ENCODE results near the gene LPCAT3.

The LPCAT3 gene, protein sequence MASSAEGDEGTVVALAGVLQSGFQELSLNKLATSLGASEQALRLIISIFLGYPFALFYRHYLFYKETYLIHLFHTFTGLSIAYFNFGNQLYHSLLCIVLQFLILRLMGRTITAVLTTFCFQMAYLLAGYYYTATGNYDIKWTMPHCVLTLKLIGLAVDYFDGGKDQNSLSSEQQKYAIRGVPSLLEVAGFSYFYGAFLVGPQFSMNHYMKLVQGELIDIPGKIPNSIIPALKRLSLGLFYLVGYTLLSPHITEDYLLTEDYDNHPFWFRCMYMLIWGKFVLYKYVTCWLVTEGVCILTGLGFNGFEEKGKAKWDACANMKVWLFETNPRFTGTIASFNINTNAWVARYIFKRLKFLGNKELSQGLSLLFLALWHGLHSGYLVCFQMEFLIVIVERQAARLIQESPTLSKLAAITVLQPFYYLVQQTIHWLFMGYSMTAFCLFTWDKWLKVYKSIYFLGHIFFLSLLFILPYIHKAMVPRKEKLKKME

DNA sequence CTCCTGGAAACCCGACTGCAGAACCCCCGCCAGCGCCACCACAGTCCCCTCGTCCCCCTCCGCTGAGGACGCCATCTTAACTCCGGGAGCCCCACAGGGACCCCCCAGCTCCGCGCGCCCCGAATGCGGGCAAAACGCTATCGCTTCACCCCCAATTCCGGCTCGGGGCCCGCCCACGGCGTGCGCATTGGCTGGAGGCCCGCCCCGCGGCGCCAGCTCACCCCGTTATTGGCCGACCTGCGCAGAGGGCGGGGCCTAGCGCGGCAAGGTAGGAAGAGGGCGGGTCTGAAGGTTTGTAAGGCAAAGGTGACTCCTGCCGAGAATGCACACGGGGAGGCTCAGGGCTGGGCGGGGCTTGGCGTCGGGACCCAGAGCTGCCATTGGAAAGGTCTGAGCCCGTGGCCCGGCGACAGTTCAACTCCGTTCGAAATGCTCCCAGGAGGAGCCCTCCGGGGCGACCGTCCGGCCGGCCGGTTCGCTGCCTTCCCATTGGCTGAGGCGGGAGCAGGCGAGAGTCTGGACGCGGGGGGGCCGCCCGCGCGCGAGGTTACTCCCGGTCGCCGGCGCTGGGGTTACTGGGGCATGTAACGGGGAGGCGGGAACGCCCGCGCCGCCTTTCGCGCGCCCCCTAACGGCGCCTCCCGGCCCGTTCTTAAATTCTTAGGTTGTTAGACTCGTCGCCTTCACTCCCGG is at the start of gene LPCAT3:
Gene LPCAT3, minus strand, starts transcription at position 127 of the 693 bp plus-strand sequence. Its CDS starts 52 bp downstream, at position 75.
- CTCF ChIA-PET = interaction anchor here (0.7 to 0.8 kb wide), 3 partner anchors 25 to 57 kb away, joined by 3 read pairs; no protein-coding TSS in a partner anchor
- POLR2A ChIA-PET = interaction anchor here (0.9 to 2.1 kb wide), 8 partner anchors 9 to 93 kb away, joined by 3 to 15 read pairs (median 4); partner anchors contain the start of genes C12orf57 and RNU7-1
- DNase-seq (ENCODE audit: extremely low spot score) = peak; percentile 93
- TF ChIP-seq ELF4 (IDR thresholded peaks at IDR 0.05) (no peak), FOXA1 (IDR thresholded peaks at IDR 0.05) (no peak), BHLHE40 (IDR thresholded peaks at IDR 0.05; ENCODE audit: borderline replicate concordance) (no peak), SP1 (IDR thresholded peaks at IDR 0.05) (no peak), LEF1 (IDR thresholded peaks at IDR 0.05; ENCODE audit: borderline replicate concordance) (no peak), HDGF (IDR thresholded peaks at IDR 0.05; ENCODE audit: borderline replicate concordance) (no peak), TARDBP (IDR thresholded peaks at IDR 0.05) (no peak), ZNF384 (IDR thresholded peaks at IDR 0.05) (no peak), FOXK2 (IDR thresholded peaks at IDR 0.05) (no peak)
- TF ChIP-seq, protein P1, sequence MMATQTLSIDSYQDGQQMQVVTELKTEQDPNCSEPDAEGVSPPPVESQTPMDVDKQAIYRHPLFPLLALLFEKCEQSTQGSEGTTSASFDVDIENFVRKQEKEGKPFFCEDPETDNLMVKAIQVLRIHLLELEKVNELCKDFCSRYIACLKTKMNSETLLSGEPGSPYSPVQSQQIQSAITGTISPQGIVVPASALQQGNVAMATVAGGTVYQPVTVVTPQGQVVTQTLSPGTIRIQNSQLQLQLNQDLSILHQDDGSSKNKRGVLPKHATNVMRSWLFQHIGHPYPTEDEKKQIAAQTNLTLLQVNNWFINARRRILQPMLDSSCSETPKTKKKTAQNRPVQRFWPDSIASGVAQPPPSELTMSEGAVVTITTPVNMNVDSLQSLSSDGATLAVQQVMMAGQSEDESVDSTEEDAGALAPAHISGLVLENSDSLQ (IDR thresholded peaks at IDR 0.05) = no peak

DNA sequence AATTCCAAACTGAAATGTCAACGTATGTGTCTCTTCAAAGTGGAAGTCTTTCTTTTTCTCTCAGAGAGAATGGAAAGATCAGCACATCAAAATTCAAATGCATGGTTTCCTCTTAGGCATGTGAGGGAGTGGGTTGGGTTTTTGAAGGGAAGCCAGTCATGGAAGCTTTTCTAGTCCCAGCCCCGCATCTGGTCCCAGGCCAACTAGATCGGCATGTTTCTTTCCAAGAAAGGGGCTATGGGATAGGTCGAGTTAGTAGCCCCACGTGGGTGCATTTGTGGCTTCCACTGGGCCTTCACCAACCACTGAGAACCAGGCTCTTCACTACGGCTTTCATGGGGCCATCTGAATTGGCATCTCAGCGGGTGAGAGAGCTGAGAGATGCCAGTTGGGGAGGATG is 48.8 kb upstream of the LPCAT3 start:
- ChIA-PET POLR2A (interaction anchor here (0.9 kb wide), 1 partner anchor 123 kb away, joined by 3 read pairs; the partner anchor contains the start of genes C12orf57 and RNU7-1), CTCF (no interaction called here)
- no peak for DNase-seq (ENCODE audit: extremely low spot score)
- TF ChIP-seq HDGF (IDR thresholded peaks at IDR 0.05; ENCODE audit: borderline replicate concordance) (no peak), FOXA1 (IDR thresholded peaks at IDR 0.05) (no peak), ZNF384 (IDR thresholded peaks at IDR 0.05) (no peak), LEF1 (IDR thresholded peaks at IDR 0.05; ENCODE audit: borderline replicate concordance) (no peak), SUZ12 (IDR thresholded peaks at IDR 0.05) (no peak), BHLHE40 (IDR thresholded peaks at IDR 0.05; ENCODE audit: borderline replicate concordance) (no peak), L3MBTL2 (conservative IDR thresholded peaks at IDR 0.05) (no peak), FOXM1 (IDR thresholded peaks at IDR 0.05; ENCODE audit: borderline replicate concordance) (no peak), SP1 (IDR thresholded peaks at IDR 0.05) (no peak), NFRKB (IDR thresholded peaks at IDR 0.05) (no peak), FOXK2 (IDR thresholded peaks at IDR 0.05) (no peak), TARDBP (IDR thresholded peaks at IDR 0.05) (no peak), CTBP1 (IDR thresholded peaks at IDR 0.05; ENCODE audit: borderline replicate concordance) (no peak), ELF4 (IDR thresholded peaks at IDR 0.05) (no peak), ARNT (IDR thresholded peaks at IDR 0.05) (no peak)
- TF ChIP-seq, protein P1 (IDR thresholded peaks at IDR 0.05) = no peak

DNA sequence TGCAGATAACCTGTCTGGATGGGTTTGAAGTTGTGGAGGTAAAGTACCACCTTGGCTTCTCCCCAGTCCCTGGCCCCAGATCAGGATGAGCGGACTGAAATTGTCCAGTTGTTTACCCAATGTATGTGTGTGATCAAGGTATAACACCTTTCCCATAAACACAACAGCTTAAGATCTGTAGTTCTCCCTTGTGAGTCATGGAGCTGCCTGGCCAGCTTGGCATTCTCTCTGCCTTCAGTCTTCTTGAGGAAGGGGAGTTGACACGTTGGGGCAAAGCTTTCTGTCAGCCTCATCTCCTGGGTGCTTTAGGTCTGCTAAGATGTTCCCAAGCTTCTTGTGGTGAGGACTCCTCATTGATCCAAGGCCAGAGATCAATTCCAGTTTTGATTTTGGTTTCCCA is 48.3 kb upstream of the LPCAT3 start:
- CTCF ChIA-PET = no interaction called here
- no peak for DNase-seq (ENCODE audit: extremely low spot score)
- TF ChIP-seq NFRKB (IDR thresholded peaks at IDR 0.05) (no peak), FOXK2 (IDR thresholded peaks at IDR 0.05) (no peak), ELF4 (IDR thresholded peaks at IDR 0.05) (no peak), SP1 (IDR thresholded peaks at IDR 0.05) (no peak), FOXA1 (IDR thresholded peaks at IDR 0.05) (no peak), HDGF (IDR thresholded peaks at IDR 0.05; ENCODE audit: borderline replicate concordance) (no peak), TARDBP (IDR thresholded peaks at IDR 0.05) (no peak), L3MBTL2 (conservative IDR thresholded peaks at IDR 0.05) (no peak), LEF1 (IDR thresholded peaks at IDR 0.05; ENCODE audit: borderline replicate concordance) (no peak), ARNT (IDR thresholded peaks at IDR 0.05) (no peak), CTBP1 (IDR thresholded peaks at IDR 0.05; ENCODE audit: borderline replicate concordance) (no peak), SUZ12 (IDR thresholded peaks at IDR 0.05) (no peak), BHLHE40 (IDR thresholded peaks at IDR 0.05; ENCODE audit: borderline replicate concordance) (no peak)
- TF ChIP-seq, protein P1 (IDR thresholded peaks at IDR 0.05) = no peak
- POLR2A ChIA-PET = no interaction called here

DNA sequence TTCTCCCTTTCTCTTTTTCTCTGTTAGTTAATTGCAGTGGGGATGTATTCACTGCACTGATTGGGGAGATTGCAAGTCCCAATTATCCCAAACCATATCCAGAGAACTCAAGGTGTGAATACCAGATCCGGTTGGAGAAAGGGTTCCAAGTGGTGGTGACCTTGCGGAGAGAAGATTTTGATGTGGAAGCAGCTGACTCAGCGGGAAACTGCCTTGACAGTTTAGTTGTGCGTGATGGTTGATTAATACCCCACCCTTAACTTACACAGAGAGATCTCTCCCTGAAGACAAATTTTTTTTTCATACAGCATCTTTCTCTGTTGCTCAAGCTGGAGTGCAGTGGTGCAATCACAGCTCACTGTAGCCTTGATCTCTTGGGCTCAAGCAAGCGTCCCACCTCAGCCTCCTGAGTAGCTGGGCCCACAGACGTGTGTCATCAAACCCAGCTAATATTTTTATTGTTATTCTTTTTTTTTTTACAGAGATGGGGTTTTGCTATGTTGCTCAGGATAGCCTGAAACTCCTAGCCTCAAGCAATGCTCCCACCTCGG is 46.9 kb upstream of the LPCAT3 start:
- ChIA-PET CTCF (no interaction called here), POLR2A (no interaction called here)
- TF ChIP-seq SUZ12 (IDR thresholded peaks at IDR 0.05) (no peak), SP1 (IDR thresholded peaks at IDR 0.05) (no peak), NFRKB (IDR thresholded peaks at IDR 0.05) (no peak), TARDBP (IDR thresholded peaks at IDR 0.05) (no peak), ZNF384 (IDR thresholded peaks at IDR 0.05) (no peak), HDGF (IDR thresholded peaks at IDR 0.05; ENCODE audit: borderline replicate concordance) (no peak), L3MBTL2 (conservative IDR thresholded peaks at IDR 0.05) (no peak), ELF4 (IDR thresholded peaks at IDR 0.05) (no peak), LEF1 (IDR thresholded peaks at IDR 0.05; ENCODE audit: borderline replicate concordance) (no peak), BHLHE40 (IDR thresholded peaks at IDR 0.05; ENCODE audit: borderline replicate concordance) (no peak), FOXM1 (IDR thresholded peaks at IDR 0.05; ENCODE audit: borderline replicate concordance) (no peak), ARNT (IDR thresholded peaks at IDR 0.05) (no peak), FOXK2 (IDR thresholded peaks at IDR 0.05) (no peak)
- DNase-seq (ENCODE audit: extremely low spot score) = no peak

DNA sequence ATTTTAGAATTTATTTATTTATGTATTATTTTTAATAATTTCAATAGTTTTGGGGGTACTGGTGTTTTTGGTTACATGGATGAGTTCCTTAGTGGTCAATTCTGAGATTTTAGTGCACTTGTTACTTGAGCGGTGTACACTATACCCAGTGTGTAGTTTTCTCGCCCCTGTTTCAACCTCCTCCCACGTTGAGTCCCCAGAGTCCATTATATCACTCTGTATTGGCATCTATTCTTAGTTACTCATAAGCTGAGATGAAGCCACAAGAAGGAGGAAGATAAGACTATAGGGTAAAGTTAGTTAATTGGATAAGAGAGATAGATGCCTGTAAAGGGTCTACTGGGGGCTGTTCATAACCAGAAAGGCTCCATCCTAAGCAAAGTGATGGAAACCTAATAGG is 46.2 kb upstream of the LPCAT3 start:
- POLR2A ChIA-PET = no interaction called here
- no peak for DNase-seq (ENCODE audit: extremely low spot score)
- CTCF ChIA-PET = no interaction called here
- TF ChIP-seq NFRKB (IDR thresholded peaks at IDR 0.05) (no peak), FOXK2 (IDR thresholded peaks at IDR 0.05) (no peak)
